ENCODE results near the gene PGM5.

Gene PGM5

GRCh38 chr9:68560071-68560844, 203.8 kb downstream of the PGM5 start:
- Histone ChIP-seq H3K4me3 (IDR thresholded peaks at IDR 0.05; ENCODE audit: insufficient read depth, low read depth, low read length) (no peak overlapping the region), H2AFZ (ENCODE audit: low read depth) (no peak overlapping the region), H3K4me2 (no peak overlapping the region), H3K27ac (no peak overlapping the region), H3K27me3 (ENCODE audit: insufficient read depth, low read depth) (no peaks in the 10 kb centered on the region), H3K4me1 (ENCODE audit: low read depth, poor library complexity, severe bottlenecking) (no peaks in the 10 kb centered on the region), H3K9ac (no peak overlapping the region), H3K79me2 (ENCODE audit: insufficient read depth, low read depth) (no peaks in the 10 kb centered on the region), H3K36me3 (ENCODE audit: insufficient read depth) (no peaks in the 10 kb centered on the region), H4K20me1 (ENCODE audit: insufficient read depth) (no peaks in the 10 kb centered on the region)
- peak; percentile 69 for TF ChIP-seq CTCF (conservative IDR thresholded peaks at IDR 0.05; ENCODE audit: low read depth, low read length)

GRCh38 chr9:68562461-68562860, 206.1 kb downstream of the PGM5 start:
- no peak overlapping the region for H3K9ac ChIP-seq
- no peak overlapping the region for H2AFZ ChIP-seq (ENCODE audit: low read depth)
- H4K20me1 ChIP-seq (ENCODE audit: insufficient read depth): no peaks in the 10 kb centered on the region
- no peaks in the 10 kb centered on the region for H3K79me2 ChIP-seq (ENCODE audit: insufficient read depth, low read depth)
- no peak overlapping the region for H3K4me2 ChIP-seq
- H3K27me3 ChIP-seq (ENCODE audit: insufficient read depth, low read depth): no peaks in the 10 kb centered on the region
- no peak overlapping the region for H3K27ac ChIP-seq
- H3K36me3 ChIP-seq (ENCODE audit: insufficient read depth): no peaks in the 10 kb centered on the region
- TF ChIP-seq CTCF (conservative IDR thresholded peaks at IDR 0.05; ENCODE audit: low read depth, low read length): no peak
- H3K4me3 ChIP-seq (IDR thresholded peaks at IDR 0.05; ENCODE audit: insufficient read depth, low read depth, low read length): no peak overlapping the region
- no peaks in the 10 kb centered on the region for H3K4me1 ChIP-seq (ENCODE audit: low read depth, poor library complexity, severe bottlenecking)

GRCh38 chr9:68567565-68567964, 211.2 kb downstream of the PGM5 start:
- no peak overlapping the region for H3K9ac ChIP-seq
- no peak overlapping the region for H3K4me3 ChIP-seq (IDR thresholded peaks at IDR 0.05; ENCODE audit: insufficient read depth, low read depth, low read length)
- H3K27ac ChIP-seq: no peak overlapping the region
- no peaks in the 10 kb centered on the region for H3K4me1 ChIP-seq (ENCODE audit: low read depth, poor library complexity, severe bottlenecking)
- no peaks in the 10 kb centered on the region for H3K27me3 ChIP-seq (ENCODE audit: insufficient read depth, low read depth)
- H3K36me3 ChIP-seq (ENCODE audit: insufficient read depth): no peaks in the 10 kb centered on the region
- H4K20me1 ChIP-seq (ENCODE audit: insufficient read depth): no peaks in the 10 kb centered on the region
- no peaks in the 10 kb centered on the region for H3K79me2 ChIP-seq (ENCODE audit: insufficient read depth, low read depth)
- H3K4me2 ChIP-seq: no peak overlapping the region
- no peak overlapping the region for H2AFZ ChIP-seq (ENCODE audit: low read depth)
- no peak for TF ChIP-seq CTCF (conservative IDR thresholded peaks at IDR 0.05; ENCODE audit: low read depth, low read length)

- H4K20me1 ChIP-seq (ENCODE audit: insufficient read depth): no peaks in the 10 kb centered on the region
- no peaks in the 10 kb centered on the region for H3K36me3 ChIP-seq (ENCODE audit: insufficient read depth)
- H3K79me2 ChIP-seq (ENCODE audit: insufficient read depth, low read depth): no peaks in the 10 kb centered on the region
- no peak overlapping the region for H3K4me2 ChIP-seq
- no peaks in the 10 kb centered on the region for H3K27me3 ChIP-seq (ENCODE audit: insufficient read depth, low read depth)
- peaks cover 21% of the 10 kb centered on the region for H3K4me1 ChIP-seq (ENCODE audit: low read depth, poor library complexity, severe bottlenecking)
- H3K4me3 ChIP-seq (IDR thresholded peaks at IDR 0.05; ENCODE audit: insufficient read depth, low read depth, low read length): no peak overlapping the region
- TF ChIP-seq CTCF (conservative IDR thresholded peaks at IDR 0.05; ENCODE audit: low read depth, low read length): peak; percentile 27; the same call in 1 of the 2 replicates
- H3K9ac ChIP-seq: no peak overlapping the region
- no peak overlapping the region for H3K27ac ChIP-seq
- H2AFZ ChIP-seq (ENCODE audit: low read depth): no peak overlapping the region
Measured at GRCh38 chr9:68574150-68574549, 217.7 kb downstream of the PGM5 start.
